Liver (tissue), 3 donors: ENCODE data around the gene CEP63.

Experiments used
- RAD21 ChIP-seq, 2 donors: IDR thresholded peaks; 2 replicates each; pipeline ENCODE4 v1.6.1; 2016; ENCODE audit warnings: antibody characterized with exemption in 2 of 2, mild to moderate bottlenecking in 2 of 2
- ZBTB33 ChIP-seq: IDR thresholded peaks from 2 replicates; pipeline ENCODE4 v1.6.1; 2016; ENCODE audit warnings: antibody characterized with exemption
- TF ChIP-seq, protein P1 (sequence below): fragments of 150-350 bp; IDR thresholded peaks from 2 replicates; pipeline ENCODE4 v1.5.1; 2017; ENCODE audit warnings: improper control_type of control experiment, low read depth, low read length; ENCODE audit not compliant: missing input control
- TF ChIP-seq, protein P2 (sequence below): IDR thresholded peaks from 2 replicates; pipeline ENCODE4 v1.6.1; 2016; ENCODE audit warnings: antibody characterized with exemption, mild to moderate bottlenecking
- donor health status: healthy.
- donor health status: healthy.

GRCh38 chr3:134592806-134593205 lies 106.9 kb downstream of the CEP63 start:
- TF ChIP-seq ZBTB33, result no peak
- TF ChIP-seq, protein P1, sequence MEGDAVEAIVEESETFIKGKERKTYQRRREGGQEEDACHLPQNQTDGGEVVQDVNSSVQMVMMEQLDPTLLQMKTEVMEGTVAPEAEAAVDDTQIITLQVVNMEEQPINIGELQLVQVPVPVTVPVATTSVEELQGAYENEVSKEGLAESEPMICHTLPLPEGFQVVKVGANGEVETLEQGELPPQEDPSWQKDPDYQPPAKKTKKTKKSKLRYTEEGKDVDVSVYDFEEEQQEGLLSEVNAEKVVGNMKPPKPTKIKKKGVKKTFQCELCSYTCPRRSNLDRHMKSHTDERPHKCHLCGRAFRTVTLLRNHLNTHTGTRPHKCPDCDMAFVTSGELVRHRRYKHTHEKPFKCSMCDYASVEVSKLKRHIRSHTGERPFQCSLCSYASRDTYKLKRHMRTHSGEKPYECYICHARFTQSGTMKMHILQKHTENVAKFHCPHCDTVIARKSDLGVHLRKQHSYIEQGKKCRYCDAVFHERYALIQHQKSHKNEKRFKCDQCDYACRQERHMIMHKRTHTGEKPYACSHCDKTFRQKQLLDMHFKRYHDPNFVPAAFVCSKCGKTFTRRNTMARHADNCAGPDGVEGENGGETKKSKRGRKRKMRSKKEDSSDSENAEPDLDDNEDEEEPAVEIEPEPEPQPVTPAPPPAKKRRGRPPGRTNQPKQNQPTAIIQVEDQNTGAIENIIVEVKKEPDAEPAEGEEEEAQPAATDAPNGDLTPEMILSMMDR, result no peak
- TF ChIP-seq, protein P2, sequence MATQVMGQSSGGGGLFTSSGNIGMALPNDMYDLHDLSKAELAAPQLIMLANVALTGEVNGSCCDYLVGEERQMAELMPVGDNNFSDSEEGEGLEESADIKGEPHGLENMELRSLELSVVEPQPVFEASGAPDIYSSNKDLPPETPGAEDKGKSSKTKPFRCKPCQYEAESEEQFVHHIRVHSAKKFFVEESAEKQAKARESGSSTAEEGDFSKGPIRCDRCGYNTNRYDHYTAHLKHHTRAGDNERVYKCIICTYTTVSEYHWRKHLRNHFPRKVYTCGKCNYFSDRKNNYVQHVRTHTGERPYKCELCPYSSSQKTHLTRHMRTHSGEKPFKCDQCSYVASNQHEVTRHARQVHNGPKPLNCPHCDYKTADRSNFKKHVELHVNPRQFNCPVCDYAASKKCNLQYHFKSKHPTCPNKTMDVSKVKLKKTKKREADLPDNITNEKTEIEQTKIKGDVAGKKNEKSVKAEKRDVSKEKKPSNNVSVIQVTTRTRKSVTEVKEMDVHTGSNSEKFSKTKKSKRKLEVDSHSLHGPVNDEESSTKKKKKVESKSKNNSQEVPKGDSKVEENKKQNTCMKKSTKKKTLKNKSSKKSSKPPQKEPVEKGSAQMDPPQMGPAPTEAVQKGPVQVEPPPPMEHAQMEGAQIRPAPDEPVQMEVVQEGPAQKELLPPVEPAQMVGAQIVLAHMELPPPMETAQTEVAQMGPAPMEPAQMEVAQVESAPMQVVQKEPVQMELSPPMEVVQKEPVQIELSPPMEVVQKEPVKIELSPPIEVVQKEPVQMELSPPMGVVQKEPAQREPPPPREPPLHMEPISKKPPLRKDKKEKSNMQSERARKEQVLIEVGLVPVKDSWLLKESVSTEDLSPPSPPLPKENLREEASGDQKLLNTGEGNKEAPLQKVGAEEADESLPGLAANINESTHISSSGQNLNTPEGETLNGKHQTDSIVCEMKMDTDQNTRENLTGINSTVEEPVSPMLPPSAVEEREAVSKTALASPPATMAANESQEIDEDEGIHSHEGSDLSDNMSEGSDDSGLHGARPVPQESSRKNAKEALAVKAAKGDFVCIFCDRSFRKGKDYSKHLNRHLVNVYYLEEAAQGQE, result no peak
- TF ChIP-seq RAD21 (IDR thresholded peaks at IDR 0.05), result no peak
